Liver (tissue), 9 donors: ENCODE measurements around the gene ECE1. TPM values are rescaled to one million over a fixed set of nuclear protein-coding genes. Genes with fewer than 3 reads are reported as not detected.

ENCODE experiments used
- DNase-seq: peaks from one replicate; pipeline ENCODE4 v3.0.0-alpha.2; 2017; ENCODE audit warnings: low spot score
- H3K27ac ChIP-seq, 2 donors: one replicate each; pipeline ENCODE4 v1.7.0; 2013; ENCODE audit warnings: inconsistent platforms in 2 of 2, low read length in 2 of 2, control low read depth in 1 of 2, low read depth in 1 of 2, mild to moderate bottlenecking in 1 of 2
- H3K27me3 ChIP-seq, 4 donors: one replicate each; pipeline versions ENCODE4 v1.6.1 to v1.7.0; 2013; ENCODE audit warnings: low read length in 3 of 4, inconsistent platforms in 1 of 4, mild to moderate bottlenecking in 1 of 4, moderate library complexity in 1 of 4; ENCODE audit not compliant: control insufficient read depth in 4 of 4, insufficient read depth in 4 of 4
- H3K36me3 ChIP-seq, 4 donors: one replicate each; pipeline versions ENCODE4 v1.6.1 to v1.7.0; 2013; ENCODE audit warnings: low read length in 3 of 4, mild to moderate bottlenecking in 3 of 4, low read depth in 1 of 4, moderate library complexity in 1 of 4; ENCODE audit not compliant: control insufficient read depth in 4 of 4, insufficient read depth in 3 of 4
- H3K4me1 ChIP-seq, 4 donors: one replicate each; pipeline versions ENCODE4 v1.6.1 to v1.7.0; 2013; ENCODE audit warnings: low read length in 3 of 4, mild to moderate bottlenecking in 3 of 4, moderate library complexity in 1 of 4; ENCODE audit not compliant: control insufficient read depth in 4 of 4, insufficient read depth in 4 of 4
- H3K4me3 ChIP-seq, 3 donors: one replicate each; pipeline versions ENCODE4 v1.6.1 to v1.7.0; 2013; ENCODE audit warnings: low read length in 3 of 3, control low read depth in 1 of 3, low read depth in 1 of 3, mild to moderate bottlenecking in 1 of 3
- H3K9ac ChIP-seq, 2 donors: one replicate each; pipeline ENCODE4 v1.7.0; 2013; ENCODE audit warnings: low read length in 2 of 2, mild to moderate bottlenecking in 2 of 2, moderate library complexity in 2 of 2, control low read depth in 1 of 2, low read depth in 1 of 2
- H3K9me3 ChIP-seq, 4 donors: one replicate each; pipeline versions ENCODE4 v1.6.1 to v1.7.0; 2013; ENCODE audit warnings: low read length in 3 of 4; ENCODE audit not compliant: control insufficient read depth in 4 of 4
- EGR1 ChIP-seq, 2 donors: IDR thresholded peaks; 2 replicates each; pipeline ENCODE4 v1.6.1; 2016 to 2018; ENCODE audit warnings: antibody characterized with exemption in 2 of 2, low read depth in 2 of 2
- FOXA1 ChIP-seq: IDR thresholded peaks from 2 replicates; pipeline ENCODE4 v1.6.1; 2016; ENCODE audit warnings: antibody characterized with exemption
- FOXA2 ChIP-seq: IDR thresholded peaks from 2 replicates; pipeline ENCODE4 v1.6.1; 2016; ENCODE audit warnings: antibody characterized with exemption
- GABPA ChIP-seq, 2 donors: IDR thresholded peaks in 1 of 2; conservative IDR thresholded peaks in 1 of 2; 2 replicates each; pipeline ENCODE4 v1.6.1; 2016; ENCODE audit warnings: antibody characterized with exemption in 2 of 2, mild to moderate bottlenecking in 1 of 2, moderate library complexity in 1 of 2
- HNF4A ChIP-seq, 2 donors: conservative IDR thresholded peaks; 2 replicates each; pipeline ENCODE4 v1.6.1; 2016; ENCODE audit warnings: antibody characterized with exemption in 2 of 2, mild to moderate bottlenecking in 2 of 2
- HNF4G ChIP-seq: IDR thresholded peaks from 2 replicates; pipeline ENCODE4 v1.6.1; 2016; ENCODE audit warnings: antibody characterized with exemption
- JUND ChIP-seq, 2 donors: IDR thresholded peaks; 2 replicates each; pipeline ENCODE4 v1.6.1; 2016; ENCODE audit warnings: antibody characterized with exemption in 2 of 2
- NR2F2 ChIP-seq: IDR thresholded peaks from 2 replicates; pipeline ENCODE4 v1.6.1; 2016; ENCODE audit warnings: antibody characterized with exemption
- RAD21 ChIP-seq, 2 donors: IDR thresholded peaks; 2 replicates each; pipeline ENCODE4 v1.6.1; 2016; ENCODE audit warnings: antibody characterized with exemption in 2 of 2, mild to moderate bottlenecking in 2 of 2
- RXRA ChIP-seq, 2 donors: IDR thresholded peaks; 2 replicates each; pipeline ENCODE4 v1.6.1; 2017 to 2018; ENCODE audit warnings: antibody characterized with exemption in 2 of 2, mild to moderate bottlenecking in 1 of 2
- SP1 ChIP-seq: IDR thresholded peaks from 2 replicates; pipeline ENCODE4 v1.6.1; 2018; ENCODE audit warnings: antibody characterized with exemption, mild to moderate bottlenecking
- TAF1 ChIP-seq: conservative IDR thresholded peaks from 2 replicates; pipeline ENCODE4 v1.6.1; 2016; ENCODE audit warnings: antibody characterized with exemption, mild to moderate bottlenecking
- YY1 ChIP-seq: IDR thresholded peaks from 2 replicates; pipeline ENCODE4 v1.6.1; 2016; ENCODE audit warnings: antibody characterized with exemption, mild to moderate bottlenecking
- WGBS: extraction: QIAGEN DNeasy Blood & Tissue Kit; methylation state at CpG from one replicate; pipeline ENCODE4 v1.1.7; 2013; 5-methylcytosine and 5-hydroxymethylcytosine counted together
- polyA plus RNA-seq, 2 donors: library from polyadenylated mRNA; stranded (reverse) in 1 of 2; unstranded in 1 of 2; fragments of 200-250 nt in 1 of 2; fragments of >200 nt in 1 of 2; fragmentation: Nextera tagmentation in 1 of 2; extraction: Ambion mirVana in 1 of 2; gene quantifications; one replicate each; pipeline versions ENCODE4 v1.2.1 to v1.2.3, GENCODE V29; 2013 to 2015
- total RNA-seq, 2 donors: library from RNA; depleted of rRNA; stranded (reverse); fragments of >200 nt; gene quantifications; one replicate each; pipeline ENCODE4 v1.2.3, GENCODE V29; 2014
- TF ChIP-seq, protein P1 (sequence below): IDR thresholded peaks from 2 replicates; pipeline ENCODE4 v1.6.1; 2016; ENCODE audit warnings: antibody characterized with exemption
- TF ChIP-seq, protein P2 (sequence below): IDR thresholded peaks from 2 replicates; pipeline ENCODE4 v1.6.1; 2016; ENCODE audit warnings: antibody characterized with exemption
- TF ChIP-seq, protein P3 (sequence below): IDR thresholded peaks from 2 replicates; pipeline ENCODE4 v1.6.1; 2016; ENCODE audit warnings: antibody characterized with exemption, mild to moderate bottlenecking
- TF ChIP-seq, protein P4 (sequence below): IDR thresholded peaks from 2 replicates; pipeline ENCODE4 v1.6.1; 2016; ENCODE audit warnings: antibody characterized with exemption
- TF ChIP-seq, protein P5 (sequence below): fragments of 150-350 bp; IDR thresholded peaks from 2 replicates; pipeline ENCODE4 v1.5.1; 2017; ENCODE audit warnings: improper control_type of control experiment, low read depth, low read length; ENCODE audit not compliant: missing input control
- donor health status: healthy.
- donor health status: healthy.
- donor health status: healthy.
- donor health status: healthy.
- donor health status: healthy.

Gene ECE1
- total and polyA plus RNA-seq, 4 donors = 29.3 to 46.4 (median 39.6) TPM

DNA sequence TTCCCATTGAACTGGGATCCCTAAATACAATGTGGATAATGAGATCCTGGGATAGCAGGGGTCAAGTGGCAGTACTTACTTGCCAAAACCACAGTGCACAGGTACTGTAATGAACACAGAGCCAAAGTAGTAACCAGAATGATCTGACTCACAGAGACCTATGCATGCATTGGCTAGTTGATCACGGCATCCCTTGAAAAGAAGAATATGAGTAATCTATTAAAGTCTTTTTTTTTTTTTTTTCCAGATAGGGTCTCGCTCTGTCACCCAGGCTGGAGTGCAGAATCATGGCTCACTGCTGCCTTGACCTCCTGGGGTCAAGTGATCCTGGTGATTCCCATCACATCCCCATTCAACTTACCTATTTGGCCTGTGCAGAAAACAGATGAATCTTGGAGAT lies 84.1 kb downstream of the ECE1 start:
- 90% methylated on average over 2 of the region's 2 CpGs for WGBS
- TF ChIP-seq, protein P1, sequence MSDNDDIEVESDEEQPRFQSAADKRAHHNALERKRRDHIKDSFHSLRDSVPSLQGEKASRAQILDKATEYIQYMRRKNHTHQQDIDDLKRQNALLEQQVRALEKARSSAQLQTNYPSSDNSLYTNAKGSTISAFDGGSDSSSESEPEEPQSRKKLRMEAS = no peak
- TF ChIP-seq YY1 (no peak), EGR1 (IDR thresholded peaks at IDR 0.05; ENCODE audit: low read depth in 2 of 2) (no peak), SP1 (no peak), NR2F2 (no peak), HNF4G (no peak), JUND (IDR thresholded peaks at IDR 0.05) (no peak), FOXA1 (no peak), GABPA (IDR thresholded peaks at IDR 0.05 in 1 of 2, conservative IDR thresholded peaks at IDR 0.05 in 1 of 2) (no peak), TAF1 (no peak), RAD21 (IDR thresholded peaks at IDR 0.05) (no peak), RXRA (IDR thresholded peaks at IDR 0.05) (no peak), HNF4A (conservative IDR thresholded peaks at IDR 0.05) (no peak)
- TF ChIP-seq, protein P2, sequence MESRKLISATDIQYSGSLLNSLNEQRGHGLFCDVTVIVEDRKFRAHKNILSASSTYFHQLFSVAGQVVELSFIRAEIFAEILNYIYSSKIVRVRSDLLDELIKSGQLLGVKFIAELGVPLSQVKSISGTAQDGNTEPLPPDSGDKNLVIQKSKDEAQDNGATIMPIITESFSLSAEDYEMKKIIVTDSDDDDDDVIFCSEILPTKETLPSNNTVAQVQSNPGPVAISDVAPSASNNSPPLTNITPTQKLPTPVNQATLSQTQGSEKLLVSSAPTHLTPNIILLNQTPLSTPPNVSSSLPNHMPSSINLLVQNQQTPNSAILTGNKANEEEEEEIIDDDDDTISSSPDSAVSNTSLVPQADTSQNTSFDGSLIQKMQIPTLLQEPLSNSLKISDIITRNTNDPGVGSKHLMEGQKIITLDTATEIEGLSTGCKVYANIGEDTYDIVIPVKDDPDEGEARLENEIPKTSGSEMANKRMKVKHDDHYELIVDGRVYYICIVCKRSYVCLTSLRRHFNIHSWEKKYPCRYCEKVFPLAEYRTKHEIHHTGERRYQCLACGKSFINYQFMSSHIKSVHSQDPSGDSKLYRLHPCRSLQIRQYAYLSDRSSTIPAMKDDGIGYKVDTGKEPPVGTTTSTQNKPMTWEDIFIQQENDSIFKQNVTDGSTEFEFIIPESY = no peak
- TF ChIP-seq, protein P3, sequence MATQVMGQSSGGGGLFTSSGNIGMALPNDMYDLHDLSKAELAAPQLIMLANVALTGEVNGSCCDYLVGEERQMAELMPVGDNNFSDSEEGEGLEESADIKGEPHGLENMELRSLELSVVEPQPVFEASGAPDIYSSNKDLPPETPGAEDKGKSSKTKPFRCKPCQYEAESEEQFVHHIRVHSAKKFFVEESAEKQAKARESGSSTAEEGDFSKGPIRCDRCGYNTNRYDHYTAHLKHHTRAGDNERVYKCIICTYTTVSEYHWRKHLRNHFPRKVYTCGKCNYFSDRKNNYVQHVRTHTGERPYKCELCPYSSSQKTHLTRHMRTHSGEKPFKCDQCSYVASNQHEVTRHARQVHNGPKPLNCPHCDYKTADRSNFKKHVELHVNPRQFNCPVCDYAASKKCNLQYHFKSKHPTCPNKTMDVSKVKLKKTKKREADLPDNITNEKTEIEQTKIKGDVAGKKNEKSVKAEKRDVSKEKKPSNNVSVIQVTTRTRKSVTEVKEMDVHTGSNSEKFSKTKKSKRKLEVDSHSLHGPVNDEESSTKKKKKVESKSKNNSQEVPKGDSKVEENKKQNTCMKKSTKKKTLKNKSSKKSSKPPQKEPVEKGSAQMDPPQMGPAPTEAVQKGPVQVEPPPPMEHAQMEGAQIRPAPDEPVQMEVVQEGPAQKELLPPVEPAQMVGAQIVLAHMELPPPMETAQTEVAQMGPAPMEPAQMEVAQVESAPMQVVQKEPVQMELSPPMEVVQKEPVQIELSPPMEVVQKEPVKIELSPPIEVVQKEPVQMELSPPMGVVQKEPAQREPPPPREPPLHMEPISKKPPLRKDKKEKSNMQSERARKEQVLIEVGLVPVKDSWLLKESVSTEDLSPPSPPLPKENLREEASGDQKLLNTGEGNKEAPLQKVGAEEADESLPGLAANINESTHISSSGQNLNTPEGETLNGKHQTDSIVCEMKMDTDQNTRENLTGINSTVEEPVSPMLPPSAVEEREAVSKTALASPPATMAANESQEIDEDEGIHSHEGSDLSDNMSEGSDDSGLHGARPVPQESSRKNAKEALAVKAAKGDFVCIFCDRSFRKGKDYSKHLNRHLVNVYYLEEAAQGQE = no peak
- TF ChIP-seq, protein P4, sequence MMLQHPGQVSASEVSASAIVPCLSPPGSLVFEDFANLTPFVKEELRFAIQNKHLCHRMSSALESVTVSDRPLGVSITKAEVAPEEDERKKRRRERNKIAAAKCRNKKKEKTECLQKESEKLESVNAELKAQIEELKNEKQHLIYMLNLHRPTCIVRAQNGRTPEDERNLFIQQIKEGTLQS = no peak
- TF ChIP-seq, protein P5, sequence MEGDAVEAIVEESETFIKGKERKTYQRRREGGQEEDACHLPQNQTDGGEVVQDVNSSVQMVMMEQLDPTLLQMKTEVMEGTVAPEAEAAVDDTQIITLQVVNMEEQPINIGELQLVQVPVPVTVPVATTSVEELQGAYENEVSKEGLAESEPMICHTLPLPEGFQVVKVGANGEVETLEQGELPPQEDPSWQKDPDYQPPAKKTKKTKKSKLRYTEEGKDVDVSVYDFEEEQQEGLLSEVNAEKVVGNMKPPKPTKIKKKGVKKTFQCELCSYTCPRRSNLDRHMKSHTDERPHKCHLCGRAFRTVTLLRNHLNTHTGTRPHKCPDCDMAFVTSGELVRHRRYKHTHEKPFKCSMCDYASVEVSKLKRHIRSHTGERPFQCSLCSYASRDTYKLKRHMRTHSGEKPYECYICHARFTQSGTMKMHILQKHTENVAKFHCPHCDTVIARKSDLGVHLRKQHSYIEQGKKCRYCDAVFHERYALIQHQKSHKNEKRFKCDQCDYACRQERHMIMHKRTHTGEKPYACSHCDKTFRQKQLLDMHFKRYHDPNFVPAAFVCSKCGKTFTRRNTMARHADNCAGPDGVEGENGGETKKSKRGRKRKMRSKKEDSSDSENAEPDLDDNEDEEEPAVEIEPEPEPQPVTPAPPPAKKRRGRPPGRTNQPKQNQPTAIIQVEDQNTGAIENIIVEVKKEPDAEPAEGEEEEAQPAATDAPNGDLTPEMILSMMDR = no peak
- peaks cover 0 to 3% (median 0%) of the 10 kb centered on the region in 4 donors for H3K4me1 ChIP-seq
- H3K4me3 ChIP-seq = no peak overlapping the region
- no peak overlapping the region for H3K9ac ChIP-seq
- H3K27ac ChIP-seq = no peak overlapping the region
- no peaks in the 10 kb centered on the region for H3K36me3 ChIP-seq
- no peaks in the 10 kb centered on the region for H3K27me3 ChIP-seq
- no peaks in the 10 kb centered on the region for H3K9me3 ChIP-seq
- no peak for DNase-seq

DNA sequence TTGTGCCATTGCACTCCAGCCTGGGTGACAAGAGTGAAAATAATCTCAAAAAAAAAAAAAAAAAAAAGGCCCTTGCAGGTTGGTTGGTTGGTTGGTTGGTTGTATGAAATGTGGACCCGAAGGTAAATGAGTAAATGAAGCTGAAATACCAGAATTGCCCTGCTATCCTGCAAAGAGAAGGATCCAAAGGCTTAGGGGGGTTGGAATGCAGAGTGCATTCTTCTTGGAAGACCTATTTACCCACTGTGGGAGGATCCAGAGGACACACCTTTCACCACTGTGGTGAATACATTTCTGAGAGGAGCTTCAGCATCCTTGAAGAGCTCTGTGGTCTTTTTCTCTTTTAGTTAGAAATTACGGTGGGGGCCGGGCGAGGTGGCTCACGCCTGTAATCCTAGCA lies 84.8 kb downstream of the ECE1 start:
- no peak overlapping the region for H3K9ac ChIP-seq
- WGBS = 94% methylated on average over 5 of the region's 5 CpGs
- no peak for DNase-seq
- TF ChIP-seq SP1 (no peak), HNF4A (conservative IDR thresholded peaks at IDR 0.05) (no peak), GABPA (IDR thresholded peaks at IDR 0.05 in 1 of 2, conservative IDR thresholded peaks at IDR 0.05 in 1 of 2) (no peak), EGR1 (IDR thresholded peaks at IDR 0.05; ENCODE audit: low read depth in 2 of 2) (no peak), FOXA2 (no peak), YY1 (no peak)
- TF ChIP-seq, protein P3 = no peak
- TF ChIP-seq, protein P2 = no peak
- TF ChIP-seq, protein P4 = no peak
- TF ChIP-seq, protein P1 = no peak

More for the DNA sequence above, 84.8 kb downstream of the ECE1 start:
- H3K4me3 ChIP-seq = no peak overlapping the region
- no peaks in the 10 kb centered on the region for H3K36me3 ChIP-seq
- H3K27ac ChIP-seq = no peak overlapping the region
- H3K27me3 ChIP-seq = no peaks in the 10 kb centered on the region
- peaks cover 0 to 3% (median 0%) of the 10 kb centered on the region in 4 donors for H3K4me1 ChIP-seq
- H3K9me3 ChIP-seq = no peaks in the 10 kb centered on the region
